Suprapubic skin (tissue), 4 donors: ENCODE results near the gene TCHP.

Experiments
- CTCF ChIP-seq, 2 donors: fragments of 200-600 bp in 1 of 2; fragments of 450-650 bp in 1 of 2; sonication (generic) in 1 of 2; IDR thresholded peaks; one replicate each; pipeline ENCODE4 v1.5.1; 2016 to 2019; ENCODE audit warnings: antibody characterized with exemption in 2 of 2, mild to moderate bottlenecking in 1 of 2, moderate library complexity in 1 of 2
- EP300 ChIP-seq: sonication (generic); formaldehyde crosslinking; IDR thresholded peaks from one replicate; pipeline ENCODE4 v1.6.1; 2017; ENCODE audit warnings: antibody characterized with exemption
- POLR2A ChIP-seq, 2 donors: fragments of 450-650 bp; IDR thresholded peaks; one replicate each; pipeline ENCODE4 v1.6.1; 2017; ENCODE audit warnings: antibody characterized with exemption in 2 of 2, mild to moderate bottlenecking in 2 of 2, moderate library complexity in 2 of 2
- POLR2AphosphoS5 ChIP-seq, 3 donors: sonication (generic); formaldehyde crosslinking; IDR thresholded peaks; one replicate each; pipeline ENCODE4 v1.6.1; 2017; ENCODE audit warnings: antibody characterized with exemption in 3 of 3

GRCh38 chr12:109912855-109913321 is 12.8 kb downstream of the TCHP start:
- no peak for TF ChIP-seq POLR2AphosphoS5 (IDR thresholded peaks at IDR 0.05)
- TF ChIP-seq CTCF (IDR thresholded peaks at IDR 0.05) = no peak
- no peak for TF ChIP-seq POLR2A (IDR thresholded peaks at IDR 0.05)
- TF ChIP-seq EP300 = no peak
